Naive B cell (primary cell): ENCODE data around the gene AP4S1. TPM values are rescaled to one million over a fixed set of nuclear protein-coding genes. Genes with fewer than 3 reads are reported as not detected.

Experiments
- ATAC-seq, 2 donors: fragments of 150-1000 bp; cut with Tn5 transposase; 2 replicates each; pipeline ENCODE4 v1.10.0; 2021; ENCODE audit warnings: low read depth in 2 of 2, mild to moderate bottlenecking in 2 of 2, moderate library complexity in 2 of 2
- DNase-seq: peaks from one replicate; pipeline ENCODE4 v3.0.0; 2022
- H3K27ac Mint-ChIP-seq, 6 donors: one replicate each; pipeline ENCODE4 v1.8.0; 2020 to 2022; ENCODE audit warnings: mild to moderate bottlenecking in 6 of 6, mixed read lengths in 6 of 6, moderate library complexity in 5 of 6, inconsistent platforms in 2 of 6
- H3K27me3 Mint-ChIP-seq, 3 donors: one replicate each; pipeline ENCODE4 v1.8.0; 2021 to 2022; ENCODE audit warnings: mixed read lengths in 3 of 3, mild to moderate bottlenecking in 1 of 3
- H3K36me3 Mint-ChIP-seq, 2 donors: one replicate each; pipeline ENCODE4 v1.8.0; 2020 to 2022; ENCODE audit warnings: mixed read lengths in 2 of 2, inconsistent platforms in 1 of 2, mild to moderate bottlenecking in 1 of 2
- H3K4me1 Mint-ChIP-seq, 3 donors: one replicate each; pipeline ENCODE4 v1.8.0; 2020 to 2022; ENCODE audit warnings: mixed read lengths in 3 of 3, inconsistent platforms in 1 of 3, mild to moderate bottlenecking in 1 of 3, moderate library complexity in 1 of 3
- H3K4me3 Mint-ChIP-seq, 8 donors: one replicate each; pipeline ENCODE4 v1.8.0; 2020 to 2022; ENCODE audit warnings: mild to moderate bottlenecking in 8 of 8, mixed read lengths in 8 of 8, moderate library complexity in 8 of 8, inconsistent platforms in 2 of 8
- H3K9me3 Mint-ChIP-seq, 7 donors: one replicate each; pipeline ENCODE4 v1.8.0; 2020 to 2022; ENCODE audit warnings: mixed read lengths in 7 of 7, mild to moderate bottlenecking in 5 of 7, inconsistent platforms in 2 of 7, moderate library complexity in 1 of 7
- polyA plus RNA-seq, 6 donors: library from polyadenylated mRNA; unstranded; fragments of 300-500 nt; fragmentation: Illumina TruSeq; gene quantifications; one replicate each; pipeline ENCODE4 v1.2.3, GENCODE V29; 2021; ENCODE audit warnings: low read depth in 6 of 6

AP4S1 gene
- polyA plus RNA-seq, 6 donors from 2014 or later = 6.2 to 13.5 (median 8.7) TPM

DNA sequence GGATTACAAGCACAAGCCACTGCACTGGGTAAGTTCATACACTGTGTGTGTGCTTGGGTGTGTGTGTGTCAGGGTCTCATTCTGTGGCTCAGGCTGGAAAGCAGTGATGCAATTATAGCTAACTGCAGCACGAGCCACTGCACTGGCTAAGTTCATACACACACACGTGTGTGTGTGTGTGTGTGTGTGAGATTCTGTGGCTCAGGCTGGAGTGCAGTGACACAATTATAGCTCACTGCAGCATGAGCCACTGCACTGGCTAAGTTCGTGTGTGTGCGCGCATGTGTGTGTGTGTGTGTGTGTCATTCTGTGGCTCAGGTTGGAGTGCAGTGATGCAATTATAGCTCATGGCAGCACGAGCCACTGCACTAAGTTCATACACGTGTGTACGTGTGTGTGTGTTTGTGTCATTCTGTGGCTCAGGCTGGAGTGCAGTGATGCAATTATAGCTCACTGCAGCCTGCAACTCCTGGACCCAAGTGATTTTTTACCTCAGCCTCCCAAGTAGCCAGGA is 96.7 kb downstream of the AP4S1 start:
- Mint-ChIP-seq H3K4me1 (peaks cover 0 to 5% (median 2%) of the 10 kb centered on the region in 3 donors), H3K36me3 (peaks cover 23 to 24% of the 10 kb centered on the region in 2 donors), H3K27ac (peak overlapping the region in 1 of 6 donors; percentile 26), H3K9me3 (no peaks in the 10 kb centered on the region), H3K27me3 (no peaks in the 10 kb centered on the region), H3K4me3 (no peak overlapping the region)
- ATAC-seq (no peak), DNase-seq (no peak)

GRCh38 chr14:31122921-31123320 is 97.5 kb downstream of the AP4S1 start:
- no peak for DNase-seq
- no peak overlapping the region for H3K4me3 Mint-ChIP-seq
- H3K9me3 Mint-ChIP-seq = no peaks in the 10 kb centered on the region
- H3K27me3 Mint-ChIP-seq = no peaks in the 10 kb centered on the region
- H3K4me1 Mint-ChIP-seq = peaks cover 3 to 5% (median 5%) of the 10 kb centered on the region in 3 donors
- peak overlapping the region in 2 of 6 donors; percentile 54 to 72 for H3K27ac Mint-ChIP-seq
- peaks cover 23 to 28% of the 10 kb centered on the region in 2 donors for H3K36me3 Mint-ChIP-seq
- no peak for ATAC-seq

- DNase-seq (no peak), ATAC-seq (no peak)
- peaks cover 16 to 33% of the 10 kb centered on the region in 2 donors for H3K36me3 Mint-ChIP-seq
Observed at GRCh38 chr14:31124197-31124596, 98.7 kb downstream of the AP4S1 start.

GRCh38 chr14:31125231-31125630 is 99.8 kb downstream of the AP4S1 start:
- Mint-ChIP-seq H3K27me3 (no peaks in the 10 kb centered on the region), H3K27ac (peak overlapping the region in 3 of 6 donors; percentile 3 to 63 (median 11)), H3K4me1 (peaks cover 14 to 18% (median 16%) of the 10 kb centered on the region in 3 donors), H3K4me3 (no peak overlapping the region), H3K36me3 (peaks cover 8 to 33% of the 10 kb centered on the region in 2 donors), H3K9me3 (no peaks in the 10 kb centered on the region)
- no peak for ATAC-seq
- no peak for DNase-seq

More at GRCh38 chr14:31124197-31124596, 98.7 kb downstream of the AP4S1 start:
- Mint-ChIP-seq H3K27me3 (no peaks in the 10 kb centered on the region), H3K27ac (peak overlapping the region in 3 of 6 donors; percentile 1 to 93 (median 35)), H3K9me3 (no peaks in the 10 kb centered on the region), H3K4me3 (no peak overlapping the region), H3K4me1 (peaks cover 13 to 16% (median 16%) of the 10 kb centered on the region in 3 donors)

GRCh38 chr14:31126680-31127079 is 101.2 kb downstream of the AP4S1 start:
- Mint-ChIP-seq H3K4me1 (peaks cover 14 to 18% (median 16%) of the 10 kb centered on the region in 3 donors), H3K36me3 (peaks cover 8 to 36% of the 10 kb centered on the region in 2 donors), H3K4me3 (no peak overlapping the region), H3K27me3 (no peaks in the 10 kb centered on the region), H3K27ac (no peak overlapping the region), H3K9me3 (no peaks in the 10 kb centered on the region)
- ATAC-seq = no peak
- DNase-seq = no peak

DNA sequence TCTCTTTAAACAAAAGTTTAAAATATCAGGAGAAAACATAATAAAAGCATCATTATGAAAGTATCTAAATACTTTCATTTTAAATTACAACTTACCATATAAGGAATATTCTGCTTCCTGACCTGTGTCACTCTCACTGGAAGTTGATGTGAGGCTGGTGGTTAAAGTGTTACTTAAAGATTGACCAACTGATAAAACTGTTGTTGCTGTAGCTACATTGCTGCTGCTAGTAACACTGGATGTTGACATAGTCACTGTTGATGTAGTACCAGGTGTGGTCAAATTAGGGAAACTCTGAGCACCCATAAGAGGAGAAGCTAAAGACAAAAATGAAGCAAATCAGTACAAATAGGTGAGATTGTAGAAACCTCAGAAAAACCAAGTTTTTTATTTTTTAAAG is 102.2 kb downstream of the AP4S1 start:
- H3K36me3 Mint-ChIP-seq = peaks cover 5 to 31% of the 10 kb centered on the region in 2 donors
- H3K4me1 Mint-ChIP-seq = peaks cover 14 to 18% (median 16%) of the 10 kb centered on the region in 3 donors
- no peaks in the 10 kb centered on the region for H3K9me3 Mint-ChIP-seq
- H3K27me3 Mint-ChIP-seq = no peaks in the 10 kb centered on the region
- DNase-seq = no peak
- H3K27ac Mint-ChIP-seq = peak overlapping the region in 3 of 6 donors; percentile 26 to 83 (median 65)
- H3K4me3 Mint-ChIP-seq = no peak overlapping the region
- ATAC-seq = peak in 1 of 2 donors; percentile 55

DNA sequence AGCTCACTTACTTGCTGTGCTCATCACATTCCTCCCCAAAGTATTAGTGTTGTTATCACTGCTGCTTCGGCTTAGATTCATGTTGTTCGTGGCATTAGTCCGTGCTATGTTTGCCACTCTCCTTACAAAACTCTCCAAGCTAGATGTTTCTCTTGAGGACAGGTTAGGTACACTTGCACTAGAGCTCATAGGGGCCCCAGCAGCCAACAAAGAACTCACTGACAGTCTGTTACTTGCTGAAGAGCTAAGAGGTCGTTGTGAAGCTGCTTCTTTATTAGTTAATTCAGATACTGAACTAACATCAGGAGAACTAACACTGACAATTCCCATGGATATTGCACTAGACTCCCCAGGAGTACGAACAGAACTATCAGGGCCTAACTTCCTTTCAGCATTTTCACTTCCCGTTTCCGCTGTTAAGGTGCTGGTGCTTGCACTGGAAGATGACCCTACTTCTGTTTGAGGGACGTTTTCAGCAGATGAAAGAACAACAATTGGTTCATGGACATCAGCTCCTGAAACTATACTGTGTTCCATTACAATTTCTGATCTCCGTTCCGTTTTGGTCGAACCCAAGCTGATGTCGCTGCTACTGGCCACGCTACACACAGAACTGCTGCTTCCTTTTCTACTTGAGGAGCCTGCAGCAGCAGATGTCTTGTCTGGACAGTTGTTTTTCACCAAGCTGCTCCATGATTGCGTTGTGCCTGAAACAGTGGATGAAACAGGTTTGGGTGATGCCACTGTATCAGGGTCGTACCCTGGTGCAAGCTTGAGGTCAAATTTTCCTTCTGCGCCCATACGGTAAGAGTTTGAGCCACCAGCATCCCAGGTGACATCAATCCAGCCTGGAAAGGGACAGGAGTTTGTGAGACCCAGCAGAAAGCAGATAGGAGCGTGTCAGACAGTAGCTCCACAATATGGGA is 103.4 kb downstream of the AP4S1 start:
- ATAC-seq (peak; percentile 80 to 86), DNase-seq (peak; percentile 20)
- no peaks in the 10 kb centered on the region for H3K9me3 Mint-ChIP-seq
- no peaks in the 10 kb centered on the region for H3K27me3 Mint-ChIP-seq
- H3K4me3 Mint-ChIP-seq = no peak overlapping the region
- peaks cover 7 to 28% of the 10 kb centered on the region in 2 donors for H3K36me3 Mint-ChIP-seq
- peaks cover 14 to 18% (median 16%) of the 10 kb centered on the region in 3 donors for H3K4me1 Mint-ChIP-seq
- H3K27ac Mint-ChIP-seq = peak overlapping the region; percentile 3 to 85 (median 47)

DNA sequence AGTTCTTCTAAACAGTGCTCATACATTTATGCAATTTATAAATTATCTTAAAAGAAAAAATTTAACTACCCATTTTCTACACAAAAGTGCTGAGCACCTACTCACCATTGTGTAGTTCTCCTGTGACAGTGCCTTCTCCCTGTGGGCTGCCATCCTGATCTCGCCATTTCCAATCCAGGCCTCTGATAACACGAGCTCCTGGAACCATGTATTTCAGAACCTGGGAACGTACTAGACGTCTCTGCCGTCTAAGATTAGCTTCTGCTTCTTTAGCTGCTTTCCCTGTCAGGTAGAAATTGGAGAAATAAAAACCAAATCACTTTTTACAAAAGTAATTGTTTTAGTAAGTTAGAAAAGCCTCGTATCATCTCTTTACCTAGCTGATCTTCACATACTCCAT is 107.7 kb downstream of the AP4S1 start:
- no peak for ATAC-seq
- Mint-ChIP-seq H3K36me3 (peaks cover 7 to 19% of the 10 kb centered on the region in 2 donors), H3K4me3 (no peak overlapping the region), H3K9me3 (no peaks in the 10 kb centered on the region), H3K4me1 (peaks cover 11 to 13% (median 11%) of the 10 kb centered on the region in 3 donors), H3K27ac (peak overlapping the region in 1 of 6 donors; percentile 71), H3K27me3 (no peaks in the 10 kb centered on the region)
- no peak for DNase-seq

DNA sequence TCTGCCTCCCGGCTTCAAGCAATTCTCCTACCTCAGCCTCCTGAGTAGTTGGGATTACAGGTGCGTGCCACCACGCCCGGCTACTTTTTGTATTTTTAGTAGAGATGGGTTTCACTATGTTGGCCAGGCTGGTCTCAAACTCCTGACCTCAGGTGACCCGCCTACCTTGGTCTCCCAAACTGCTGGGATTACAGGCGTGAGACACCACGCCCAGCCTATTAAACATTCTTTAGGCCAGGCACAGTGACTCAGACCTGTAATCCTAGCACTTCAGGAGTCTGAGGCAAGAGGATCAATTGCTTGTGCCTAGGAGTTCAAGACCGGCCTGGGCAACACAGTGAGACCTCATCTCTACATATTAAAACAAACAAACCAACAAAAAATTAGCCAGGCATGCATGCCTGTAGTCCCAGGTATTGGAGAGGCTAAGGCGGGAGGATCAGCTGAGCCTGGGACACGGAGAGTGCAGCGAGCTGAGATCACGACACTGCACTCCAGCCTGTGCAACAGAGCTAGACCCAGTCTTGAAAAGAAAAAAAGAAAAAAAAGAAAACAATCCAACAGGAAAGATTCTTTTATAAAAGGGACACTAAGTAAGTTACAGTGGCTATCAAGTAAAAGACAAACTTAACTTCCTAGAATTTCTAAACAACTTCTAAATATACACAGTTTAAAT is 111.9 kb downstream of the AP4S1 start:
- peaks cover 7 to 14% of the 10 kb centered on the region in 2 donors for H3K36me3 Mint-ChIP-seq
- peak overlapping the region in 4 of 6 donors; percentile 24 to 91 (median 52) for H3K27ac Mint-ChIP-seq
- H3K4me1 Mint-ChIP-seq = no peaks in the 10 kb centered on the region
- H3K27me3 Mint-ChIP-seq = no peaks in the 10 kb centered on the region
- no peaks in the 10 kb centered on the region for H3K9me3 Mint-ChIP-seq
- DNase-seq = no peak
- no peak for ATAC-seq
- H3K4me3 Mint-ChIP-seq = no peak overlapping the region

DNA sequence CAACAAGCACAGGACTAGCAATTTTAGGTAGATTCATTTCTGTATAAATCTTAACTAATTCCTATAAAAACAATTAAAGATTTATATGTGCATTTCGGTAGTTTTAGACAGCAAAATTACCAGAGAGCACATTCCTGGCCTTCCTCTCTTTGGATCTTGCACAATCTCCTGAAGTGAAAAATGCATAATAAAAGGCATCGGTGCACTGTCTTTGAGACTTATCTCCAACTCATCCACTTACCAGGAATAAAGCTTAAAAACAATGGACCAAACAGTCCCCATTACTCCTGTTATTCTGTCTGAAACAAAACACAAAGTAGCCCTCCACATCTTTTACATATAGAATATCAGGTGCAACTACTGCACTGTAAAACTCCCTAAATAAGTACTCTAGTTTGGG is 112.9 kb downstream of the AP4S1 start:
- Mint-ChIP-seq H3K4me3 (no peak overlapping the region), H3K9me3 (no peaks in the 10 kb centered on the region), H3K27ac (peak overlapping the region in 4 of 6 donors; percentile 41 to 94 (median 68)), H3K36me3 (peaks cover 2 to 11% of the 10 kb centered on the region in 2 donors), H3K27me3 (no peaks in the 10 kb centered on the region), H3K4me1 (no peaks in the 10 kb centered on the region)
- no peak for DNase-seq
- no peak for ATAC-seq

- Mint-ChIP-seq H3K27me3 (no peaks in the 10 kb centered on the region), H3K4me1 (no peaks in the 10 kb centered on the region), H3K27ac (peak overlapping the region in 2 of 6 donors; percentile 57 to 90), H3K9me3 (no peaks in the 10 kb centered on the region), H3K36me3 (peaks cover 0 to 9% of the 10 kb centered on the region in 2 donors), H3K4me3 (no peak overlapping the region)
- DNase-seq = no peak
- no peak for ATAC-seq
Observed at GRCh38 chr14:31139301-31139847, 113.9 kb downstream of the AP4S1 start.

GRCh38 chr14:31142455-31143087 is 117.1 kb downstream of the AP4S1 start:
- no peaks in the 10 kb centered on the region for H3K9me3 Mint-ChIP-seq
- H3K36me3 Mint-ChIP-seq = peaks cover 0 to 9% of the 10 kb centered on the region in 2 donors
- no peak for DNase-seq
- H3K27me3 Mint-ChIP-seq = no peaks in the 10 kb centered on the region
- no peak for ATAC-seq
- no peak overlapping the region for H3K4me3 Mint-ChIP-seq
- H3K4me1 Mint-ChIP-seq = no peaks in the 10 kb centered on the region
- no peak overlapping the region for H3K27ac Mint-ChIP-seq
